GM21528 (cell line): Measurements from ENCODE around the gene CEP170B.
"Not testable (repeated sequence)": the region's sequence is repeated elsewhere in the genome, so short reads cannot be mapped to it uniquely, and the experiment has no call there.

ENCODE experiments used
- ATAC-seq: cut with Tn5 transposase; IDR thresholded peaks from one replicate; pipeline ENCODE4 v1.9.1; 2021; ENCODE audit warnings: mild to moderate bottlenecking, moderate library complexity; ENCODE audit not compliant: unreplicated experiment, low FRiP score

The CEP170B gene

GRCh38 chr14:104877066-104877805 is 12.2 kb downstream of the CEP170B start:
- no peak for ATAC-seq

DNA sequence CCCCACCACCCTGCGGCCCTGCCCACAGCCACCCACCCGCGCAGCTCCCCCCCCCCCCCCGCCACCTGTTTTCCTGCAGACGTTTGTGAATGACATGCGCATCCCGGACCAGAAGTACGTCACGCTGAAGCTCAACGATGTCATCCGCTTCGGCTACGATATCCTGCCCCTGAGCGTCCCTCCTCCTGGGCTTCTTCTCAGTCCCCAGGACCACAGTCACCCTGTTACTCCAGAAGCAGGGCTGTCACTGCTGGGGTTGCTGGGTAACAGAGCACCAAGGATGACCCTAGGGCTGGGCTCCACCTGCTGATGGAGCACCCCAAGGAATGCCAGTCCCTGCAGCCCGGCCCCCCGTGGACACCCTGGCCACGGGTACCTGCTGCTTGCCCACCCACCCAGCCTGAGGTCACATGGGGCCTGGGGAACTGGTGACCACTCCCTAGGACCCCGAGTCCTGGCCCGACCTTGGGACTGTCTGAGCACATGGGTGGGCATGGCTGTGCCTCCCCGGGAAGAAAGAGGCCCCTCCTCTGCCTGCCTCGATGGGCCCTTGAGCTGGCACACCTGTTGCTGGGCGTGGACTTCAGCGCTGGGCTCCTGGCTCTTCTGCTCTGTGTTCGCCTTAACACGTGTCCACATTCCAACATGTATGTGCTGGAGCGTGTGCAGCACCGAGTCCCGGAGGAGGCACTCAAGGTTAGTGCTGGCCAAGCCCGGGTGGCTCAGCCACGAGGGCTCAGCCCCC is 12.9 kb downstream of the CEP170B start:
- no peak for ATAC-seq

DNA sequence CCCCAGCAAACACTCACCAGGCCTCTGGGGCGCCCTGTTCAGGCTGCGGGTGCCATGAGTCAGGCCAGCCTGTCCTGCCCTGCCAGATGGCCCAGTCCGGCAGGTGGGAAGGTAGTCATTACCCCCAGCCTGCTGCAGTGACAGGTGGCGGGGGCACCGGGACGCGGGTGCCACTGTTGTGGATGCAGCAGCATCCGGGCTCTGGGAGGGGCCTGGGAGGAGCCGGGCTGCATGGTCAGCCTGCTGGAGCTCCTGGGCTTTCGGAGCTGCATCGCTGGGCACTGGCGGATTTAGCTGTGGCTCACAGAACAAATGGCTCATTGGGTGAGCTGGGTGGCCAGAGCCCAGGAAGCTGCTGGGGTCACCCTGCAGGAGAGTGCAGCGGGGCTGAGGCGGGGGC is 13.5 kb downstream of the CEP170B start:
- ATAC-seq: no peak

DNA sequence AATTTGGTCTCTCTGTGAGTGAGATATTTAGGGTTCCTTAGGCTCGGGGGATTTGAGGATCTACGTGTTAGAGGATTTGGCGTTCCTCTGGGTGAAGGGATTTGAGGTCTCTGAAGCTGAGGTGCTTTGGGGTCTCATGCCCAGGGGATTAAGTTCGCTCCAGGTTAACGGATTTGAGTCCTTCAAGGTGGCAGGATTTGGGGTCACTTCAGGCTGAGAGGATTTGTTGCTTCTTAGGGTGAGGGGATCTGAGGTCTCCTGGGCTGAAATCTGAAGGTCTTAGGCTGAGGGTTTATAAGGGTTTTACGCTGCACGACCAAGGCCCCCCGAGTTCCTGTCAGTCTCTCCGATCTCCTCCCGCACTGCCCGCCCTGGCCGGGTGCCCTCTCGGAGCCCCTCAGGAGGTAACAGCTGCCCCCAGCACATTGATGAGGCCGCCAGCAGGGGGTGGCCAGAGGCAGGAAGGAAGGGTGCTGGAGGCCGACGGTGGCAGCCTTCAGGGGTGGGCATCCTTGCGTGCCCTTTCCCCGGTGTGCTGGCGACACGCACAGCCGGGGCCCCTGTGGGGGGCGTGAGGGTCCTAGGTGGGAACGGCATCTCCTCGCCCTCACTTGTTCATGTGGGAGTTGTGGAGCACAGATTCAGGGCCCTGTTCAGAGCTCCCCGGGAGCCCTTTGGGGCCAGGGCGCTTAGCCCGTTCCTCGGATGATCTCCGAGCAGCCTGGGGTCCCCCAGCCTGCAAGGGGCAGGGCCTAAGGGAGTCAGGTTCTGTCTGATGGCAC is 14.3 kb downstream of the CEP170B start:
- no peak for ATAC-seq

GRCh38 chr14:104879983-104880565 is 15.0 kb downstream of the CEP170B start:
- ATAC-seq: no peak

- no peak for ATAC-seq
Observed at GRCh38 chr14:104880584-104881210, 15.6 kb downstream of the CEP170B start.

DNA sequence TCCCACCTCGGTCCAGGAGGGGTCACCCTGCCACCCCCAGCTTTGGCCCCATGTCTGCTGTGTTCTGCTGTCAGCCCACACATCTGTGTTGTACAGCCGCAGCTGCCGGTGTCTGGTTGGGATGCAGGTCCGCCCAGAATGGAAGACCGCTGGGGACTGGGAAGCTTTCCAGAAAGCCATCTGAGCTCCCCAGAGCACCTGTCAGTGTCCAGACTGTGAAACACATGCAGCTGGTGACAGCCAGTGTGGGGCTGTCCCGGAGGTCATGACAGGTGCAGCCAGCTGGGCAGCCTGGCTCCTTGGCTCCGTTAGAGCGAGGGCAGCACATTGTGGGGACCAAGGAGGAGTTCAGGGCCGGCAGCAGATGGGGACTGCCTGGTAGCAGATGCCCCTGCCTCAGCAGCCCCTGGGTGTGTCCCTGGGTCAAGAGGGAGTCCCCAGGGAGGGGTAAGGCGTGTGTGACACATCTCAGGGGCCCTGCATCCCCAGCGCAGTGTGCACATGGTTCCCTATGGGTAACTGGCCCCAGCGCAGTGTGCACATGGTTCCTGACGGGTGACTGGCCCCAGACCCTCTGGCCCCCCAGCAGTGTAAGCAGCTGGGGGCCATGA is 16.4 kb downstream of the CEP170B start:
- no peak for ATAC-seq

- no peak for ATAC-seq
Observed at GRCh38 chr14:104882325-104882973, 17.4 kb downstream of the CEP170B start.

DNA sequence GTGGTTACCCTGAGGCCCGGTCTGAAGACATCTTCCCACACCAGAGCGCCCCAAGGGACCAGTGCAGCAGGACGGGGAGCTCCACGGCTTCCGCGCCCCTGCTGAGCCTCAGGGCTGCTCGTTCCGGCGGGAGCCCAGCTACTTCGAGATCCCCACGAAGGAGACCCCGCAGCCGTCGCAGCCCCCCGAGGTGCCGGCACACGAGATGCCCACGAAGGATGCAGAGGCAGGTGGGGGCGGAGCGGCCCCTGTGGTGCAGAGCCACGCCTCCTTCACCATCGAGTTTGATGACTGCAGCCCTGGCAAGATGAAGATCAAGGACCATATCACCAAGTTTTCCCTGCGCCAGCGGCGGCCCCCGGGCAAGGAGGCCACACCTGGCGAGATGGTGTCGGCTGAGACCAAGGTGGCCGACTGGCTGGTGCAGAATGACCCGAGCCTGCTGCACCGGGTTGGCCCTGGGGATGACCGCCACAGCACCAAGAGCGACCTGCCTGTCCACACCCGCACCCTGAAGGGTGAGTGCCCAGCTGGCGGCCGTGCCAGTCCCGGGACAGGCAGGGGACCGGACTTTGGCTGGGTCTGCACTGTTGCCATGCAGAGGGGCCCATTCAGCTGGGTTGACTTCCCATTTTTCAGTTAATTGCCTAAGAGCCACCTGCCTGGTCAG is 18.1 kb downstream of the CEP170B start:
- no peak for ATAC-seq

- no peak for ATAC-seq
Observed at GRCh38 chr14:104883681-104884361, 18.8 kb downstream of the CEP170B start.

- not testable (repeated sequence) for ATAC-seq
Observed at GRCh38 chr14:104884381-104884780, 19.3 kb downstream of the CEP170B start.

GRCh38 chr14:104885031-104885972 is 20.2 kb downstream of the CEP170B start:
- no peak for ATAC-seq

DNA sequence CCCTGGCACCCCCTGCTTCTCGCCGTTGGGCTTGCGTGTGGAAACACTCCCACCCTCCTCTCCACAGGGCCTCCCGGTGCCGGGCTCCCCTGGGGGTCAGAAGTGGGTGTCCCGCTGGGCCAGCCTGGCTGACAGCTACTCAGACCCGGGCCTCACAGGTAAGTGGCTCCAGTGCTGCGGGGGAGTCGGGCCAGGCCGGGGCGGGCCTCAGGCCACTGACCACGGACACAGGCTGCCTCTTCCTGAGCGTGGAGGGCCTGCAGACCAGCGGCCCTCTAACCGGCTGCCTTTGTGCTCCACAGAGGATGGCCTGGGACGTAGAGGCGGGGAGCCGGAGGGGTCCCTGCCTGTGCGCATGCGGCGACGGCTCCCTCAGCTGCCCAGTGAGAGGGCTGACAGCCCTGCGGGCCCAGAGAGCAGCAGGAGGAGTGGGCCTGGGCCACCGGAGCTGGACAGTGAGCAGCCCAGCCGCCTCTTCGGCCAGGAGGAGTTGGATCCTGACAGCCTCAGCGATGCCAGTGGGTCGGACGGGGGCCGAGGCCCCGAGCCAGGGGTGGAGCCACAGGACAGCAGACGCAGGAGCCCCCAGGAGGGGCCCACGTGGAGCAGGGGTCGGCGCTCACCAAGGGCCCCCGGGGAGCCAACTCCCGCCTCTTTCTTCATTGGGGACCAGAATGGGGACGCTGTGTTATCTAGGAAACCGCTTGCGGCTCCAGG is 21.1 kb downstream of the CEP170B start:
- no peak for ATAC-seq

DNA sequence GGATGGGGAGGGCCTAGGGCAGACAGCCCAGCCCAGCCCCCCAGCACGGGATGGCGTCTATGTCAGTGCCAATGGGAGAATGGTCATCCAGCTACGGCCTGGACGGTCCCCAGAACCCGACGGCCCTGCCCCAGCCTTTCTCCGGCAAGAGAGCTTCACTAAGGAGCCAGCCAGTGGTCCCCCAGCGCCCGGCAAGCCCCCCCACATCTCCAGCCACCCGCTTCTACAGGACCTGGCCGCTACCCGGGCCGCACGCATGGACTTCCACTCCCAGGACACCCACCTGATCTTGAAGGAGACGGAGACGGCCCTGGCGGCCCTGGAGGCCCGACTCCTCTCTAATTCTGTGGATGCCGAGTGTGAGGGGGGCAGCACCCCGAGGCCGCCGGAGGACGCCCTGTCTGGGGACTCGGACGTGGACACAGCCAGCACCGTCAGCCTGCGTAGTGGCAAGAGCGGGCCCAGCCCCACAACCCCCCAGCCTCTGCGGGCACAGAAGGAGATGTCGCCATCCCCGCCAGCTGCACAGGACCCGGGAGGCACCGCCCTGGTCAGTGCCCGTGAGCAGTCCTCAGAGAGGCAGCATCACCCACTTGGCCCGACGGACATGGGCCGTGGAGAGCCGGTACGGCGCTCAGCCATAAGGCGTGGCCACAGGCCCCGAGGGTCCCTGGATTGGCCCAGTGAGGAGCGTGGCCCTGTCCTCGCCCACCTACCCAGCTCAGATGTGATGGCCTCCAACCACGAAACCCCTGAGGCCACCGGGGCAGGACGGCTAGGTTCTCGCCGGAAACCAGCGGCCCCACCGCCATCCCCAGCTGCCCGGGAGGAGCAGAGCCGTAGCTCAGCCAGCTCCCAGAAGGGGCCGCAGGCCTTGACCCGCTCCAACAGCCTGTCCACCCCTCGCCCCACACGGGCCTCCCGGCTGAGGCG is 21.9 kb downstream of the CEP170B start:
- no peak for ATAC-seq

DNA sequence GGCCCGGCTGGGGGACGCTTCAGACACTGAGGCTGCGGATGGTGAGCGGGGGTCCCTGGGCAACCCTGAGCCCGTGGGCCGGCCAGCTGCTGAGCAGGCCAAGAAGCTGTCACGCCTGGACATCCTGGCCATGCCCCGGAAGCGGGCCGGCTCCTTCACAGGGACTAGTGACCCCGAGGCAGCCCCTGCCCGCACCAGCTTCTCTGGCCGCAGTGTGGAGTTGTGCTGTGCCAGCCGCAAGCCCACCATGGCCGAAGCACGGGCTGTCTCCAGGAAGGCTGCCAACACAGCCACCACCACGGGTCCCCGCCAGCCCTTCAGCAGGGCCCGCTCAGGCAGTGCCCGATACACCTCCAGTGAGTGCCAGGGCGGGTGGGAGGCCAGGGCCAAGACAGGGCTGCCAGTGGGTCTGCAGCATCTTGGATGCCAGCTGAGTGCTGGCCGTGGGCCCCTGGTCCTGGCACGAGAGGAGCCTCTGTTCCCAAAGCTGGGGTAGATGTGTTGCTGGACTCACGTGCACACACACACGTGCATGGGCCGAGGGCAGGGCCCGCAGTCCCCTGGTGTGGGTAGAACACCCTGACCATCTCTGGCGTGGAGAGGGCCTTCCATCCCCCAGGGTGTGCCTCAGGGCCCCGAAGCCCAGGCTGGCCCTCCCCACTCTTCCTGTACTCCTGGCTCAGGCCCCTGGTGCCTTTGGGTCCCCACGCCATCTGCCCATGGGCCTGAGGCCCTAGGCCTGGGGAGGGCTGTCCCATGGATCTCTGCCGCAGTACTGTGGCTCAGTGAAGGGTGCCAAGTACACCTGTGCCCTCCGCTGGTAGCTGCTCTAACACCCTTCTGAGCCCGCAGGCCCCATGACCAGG is 22.8 kb downstream of the CEP170B start:
- no peak for ATAC-seq
